ENCODE results near the gene KXD1.
"Not testable (repeated sequence)": the region's sequence is repeated elsewhere in the genome, so short reads cannot be mapped to it uniquely, and the experiment has no call there.

Gene KXD1

DNA sequence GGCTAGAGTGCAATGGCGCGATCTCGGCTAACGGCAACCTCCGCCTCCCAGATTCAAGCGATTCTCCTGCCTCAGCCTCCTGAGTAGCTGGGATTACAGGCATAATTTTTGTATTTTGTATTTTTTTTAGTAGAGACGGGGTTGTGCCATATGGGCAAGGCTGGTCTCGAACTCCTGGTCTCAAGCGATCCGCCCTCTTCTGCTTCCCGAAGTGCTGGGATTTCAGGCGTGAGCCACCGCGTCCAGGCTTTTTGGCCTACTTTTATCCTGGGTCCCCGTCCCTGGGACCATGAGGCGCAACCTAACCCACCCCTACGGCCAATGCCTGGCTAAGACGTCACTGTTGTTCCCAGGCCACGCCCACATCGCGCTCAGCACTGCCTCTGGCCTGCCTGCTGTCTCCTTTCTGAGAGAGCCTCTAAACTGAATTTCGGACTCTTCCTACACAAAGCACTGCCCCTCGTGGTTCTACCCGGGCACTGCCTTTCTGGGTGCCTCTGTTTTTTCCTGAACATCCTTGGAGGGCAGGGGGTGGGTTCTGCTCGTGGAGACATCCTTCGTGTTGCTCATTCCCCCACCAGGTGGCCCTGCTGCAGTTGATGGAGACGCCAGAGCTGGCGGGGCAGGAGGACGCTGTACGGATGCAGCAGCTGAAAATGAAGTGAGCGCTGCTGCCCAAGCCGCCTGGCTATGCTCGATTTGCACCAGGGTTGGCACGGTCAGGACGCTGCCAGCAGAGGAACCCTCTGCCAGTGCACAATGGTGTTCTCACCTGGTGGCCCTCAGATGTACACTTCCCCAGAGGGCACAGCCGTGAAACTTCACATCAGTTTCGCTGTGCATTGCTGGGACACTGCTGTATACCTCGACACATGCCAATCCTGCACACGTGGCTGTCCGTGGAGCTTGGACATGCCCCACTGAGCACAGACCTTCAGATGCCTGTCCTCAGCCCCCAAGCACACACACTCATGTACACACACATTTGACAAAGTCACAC is 32.9 kb downstream of the KXD1 start:
- in situ Hi-C loops (cut with HindIII; ENCODE audit: low pct_unique_long_range_greater_than_20kb, low sequenced_read_pairs): no loop called here

DNA sequence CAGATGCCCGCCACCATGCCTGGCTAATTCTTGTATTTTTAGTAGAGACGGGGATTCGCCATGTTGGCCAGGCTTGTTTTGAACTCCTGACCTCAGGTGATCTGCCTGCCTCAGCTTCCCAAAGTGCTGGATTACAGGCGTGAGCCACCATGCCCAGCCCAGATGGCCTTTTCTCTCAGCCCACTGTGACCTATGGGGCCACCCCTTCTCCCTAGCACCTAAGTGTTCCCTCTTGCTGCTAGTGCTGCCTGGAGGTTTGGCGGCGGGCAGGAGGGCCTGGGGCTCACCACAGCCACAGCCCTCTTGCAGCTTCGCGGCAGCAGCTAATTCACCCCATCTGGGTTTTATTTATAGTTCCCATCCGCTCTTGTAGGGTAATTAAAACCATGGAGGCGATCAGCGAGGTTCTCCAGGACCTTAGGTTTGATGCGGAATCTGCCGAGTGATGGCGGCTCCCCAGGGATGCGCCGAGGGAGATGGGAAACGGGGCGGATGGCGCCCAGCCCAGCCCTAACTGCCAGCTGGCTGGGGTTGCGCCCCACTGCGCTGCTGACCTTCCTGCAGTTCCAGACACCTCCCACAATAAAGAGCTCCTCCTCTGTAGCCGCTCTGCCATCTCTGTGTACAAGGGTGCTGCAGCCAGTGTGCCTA is 34.2 kb downstream of the KXD1 start:
- TF ChIP-seq JUND (IDR thresholded peaks at IDR 0.05; ENCODE audit: low read depth): no peak
- no peak for DNase-seq (ENCODE audit: low read depth in 1 of 2, low spot score in 1 of 2)
- in situ Hi-C loops (cut with HindIII; ENCODE audit: low pct_unique_long_range_greater_than_20kb, low sequenced_read_pairs): no loop called here

More for the DNA sequence above, 32.9 kb downstream of the KXD1 start:
- DNase-seq (ENCODE audit: low read depth in 1 of 2, low spot score in 1 of 2): no peak
- no peak for TF ChIP-seq JUND (IDR thresholded peaks at IDR 0.05; ENCODE audit: low read depth)

DNA sequence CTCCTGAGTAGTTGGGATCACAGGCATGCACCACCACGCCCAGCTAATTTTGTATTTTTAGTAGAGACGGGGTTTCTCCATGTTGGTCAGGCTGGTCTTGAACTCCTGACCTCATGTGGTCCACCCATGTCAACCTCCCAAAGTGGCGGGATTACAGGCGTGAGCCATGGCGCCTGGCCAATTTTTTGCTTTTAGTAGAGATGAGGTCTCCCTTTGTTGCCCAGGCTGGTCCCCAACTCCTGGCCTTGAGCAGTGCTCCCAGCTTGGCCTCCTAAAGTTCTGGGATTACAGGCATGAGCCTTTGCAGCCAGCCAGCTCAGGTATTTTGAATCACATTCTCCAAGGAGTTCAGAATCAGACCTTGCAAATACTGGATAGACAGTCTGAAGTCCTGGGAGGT is 35.1 kb downstream of the KXD1 start:
- DNase-seq (ENCODE audit: low read depth in 1 of 2, low spot score in 1 of 2); in situ Hi-C loops (cut with HindIII; ENCODE audit: low pct_unique_long_range_greater_than_20kb, low sequenced_read_pairs): not testable (repeated sequence)

DNA sequence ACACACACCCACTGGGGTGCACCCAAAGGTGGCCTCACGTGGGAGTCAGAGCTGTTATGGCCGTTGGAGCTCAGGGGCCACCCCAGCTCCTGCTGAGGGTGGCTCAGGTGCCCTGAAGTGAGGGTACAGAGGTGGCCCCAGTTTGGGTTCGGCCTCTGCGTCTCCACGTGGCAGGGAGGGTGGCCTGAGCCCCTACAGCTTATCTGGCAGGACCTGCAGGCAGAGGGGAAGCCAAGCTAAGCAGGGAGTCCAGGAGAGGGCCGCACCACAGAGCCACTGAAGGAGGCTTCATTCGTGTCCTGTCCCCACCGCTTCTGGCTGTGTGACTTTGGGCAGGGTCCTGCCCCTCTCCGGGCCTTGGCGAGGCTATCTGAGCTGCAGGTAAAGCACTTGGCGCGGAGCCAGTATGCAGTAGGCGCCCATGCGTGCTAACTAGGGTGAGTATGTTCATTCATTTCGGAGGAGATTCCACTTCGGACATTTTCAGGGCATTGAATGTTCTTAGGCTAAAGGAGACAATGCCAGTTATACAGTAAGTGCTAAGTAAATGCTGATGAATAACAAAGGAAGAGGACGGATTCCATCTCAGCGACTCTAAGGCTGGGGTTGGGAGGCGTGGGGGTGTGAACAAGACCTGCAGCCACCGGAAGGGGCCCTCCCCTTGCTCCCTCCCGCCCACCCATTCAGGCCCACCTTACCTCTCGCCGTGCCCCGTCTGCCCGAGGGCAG is 35.9 kb downstream of the KXD1 start:
- in situ Hi-C loops (cut with HindIII; ENCODE audit: low pct_unique_long_range_greater_than_20kb, low sequenced_read_pairs): no loop called here
- DNase-seq (ENCODE audit: low read depth in 1 of 2, low spot score in 1 of 2): no peak
- TF ChIP-seq JUND (IDR thresholded peaks at IDR 0.05; ENCODE audit: low read depth): no peak

DNA sequence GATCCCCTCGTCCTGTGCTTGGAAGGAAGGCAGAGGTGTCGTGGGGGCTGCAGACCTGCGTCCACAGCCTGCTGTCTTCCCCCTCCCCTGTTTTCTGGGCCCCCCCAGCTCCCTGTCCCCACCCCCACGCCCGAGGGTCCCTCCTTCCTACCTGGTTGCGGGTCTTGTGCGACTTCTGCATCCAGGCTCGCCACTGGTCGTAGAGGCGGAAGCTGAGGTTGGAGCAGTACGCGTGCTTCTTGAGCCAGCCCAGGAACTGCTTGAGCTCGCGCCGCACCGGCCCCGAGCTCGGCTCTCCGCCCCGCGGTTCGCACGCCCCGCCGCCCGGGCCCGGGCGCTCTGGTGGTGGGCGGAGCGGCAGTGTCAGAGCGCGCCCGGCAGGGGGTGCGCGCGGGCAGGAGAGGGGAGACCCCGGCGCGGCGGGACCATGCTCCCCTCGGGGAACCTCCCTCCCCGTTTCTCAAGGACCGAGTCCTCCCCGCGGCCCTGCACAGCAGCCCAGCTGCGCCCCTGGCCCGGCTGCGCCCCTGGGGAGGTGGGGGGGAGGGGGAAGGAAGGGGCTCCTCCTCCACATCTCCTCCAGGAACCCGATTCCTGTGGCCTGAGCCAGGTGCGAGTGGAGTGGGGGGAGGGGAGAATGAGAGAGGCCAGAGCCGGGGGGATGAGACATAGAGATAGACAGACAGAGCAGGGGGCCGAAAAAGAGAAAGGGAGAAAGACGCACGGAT is 36.6 kb downstream of the KXD1 start:
- DNase-seq (ENCODE audit: low read depth in 1 of 2, low spot score in 1 of 2): peak; percentile 61 to 71
- in situ Hi-C loops (cut with HindIII; ENCODE audit: low pct_unique_long_range_greater_than_20kb, low sequenced_read_pairs): no loop called here

DNA sequence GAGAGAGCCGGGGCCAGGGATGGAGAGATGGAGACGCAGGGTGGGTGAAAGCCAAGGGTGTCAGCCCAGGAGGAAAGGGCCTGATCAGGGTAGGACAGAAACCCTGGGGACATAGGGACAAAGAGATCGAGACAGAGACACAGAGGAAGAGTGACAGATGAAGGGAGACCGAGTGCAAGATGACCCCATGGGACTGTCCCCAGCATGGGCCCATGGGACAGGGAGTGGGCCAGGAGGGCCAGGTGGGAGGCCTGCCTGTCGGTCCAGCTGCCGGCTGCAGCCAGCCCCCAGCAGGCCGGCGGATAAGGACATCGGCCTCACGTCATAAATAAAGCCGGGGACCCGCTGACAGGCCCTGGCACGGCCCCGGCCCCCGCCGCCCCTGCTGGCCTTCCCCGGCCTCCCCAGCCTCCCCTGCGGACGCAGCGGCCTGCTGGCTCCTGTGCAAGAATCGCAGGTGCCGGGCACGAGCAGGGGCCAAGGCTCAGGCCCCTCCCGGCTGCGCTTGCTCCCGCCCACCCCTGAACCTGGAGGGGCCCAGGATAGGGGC is 37.2 kb downstream of the KXD1 start:
- in situ Hi-C loops (cut with HindIII; ENCODE audit: low pct_unique_long_range_greater_than_20kb, low sequenced_read_pairs): no loop called here
- no peak for DNase-seq (ENCODE audit: low read depth in 1 of 2, low spot score in 1 of 2)

More for the DNA sequence above, 36.6 kb downstream of the KXD1 start:
- TF ChIP-seq JUND (IDR thresholded peaks at IDR 0.05; ENCODE audit: low read depth): no peak

DNA sequence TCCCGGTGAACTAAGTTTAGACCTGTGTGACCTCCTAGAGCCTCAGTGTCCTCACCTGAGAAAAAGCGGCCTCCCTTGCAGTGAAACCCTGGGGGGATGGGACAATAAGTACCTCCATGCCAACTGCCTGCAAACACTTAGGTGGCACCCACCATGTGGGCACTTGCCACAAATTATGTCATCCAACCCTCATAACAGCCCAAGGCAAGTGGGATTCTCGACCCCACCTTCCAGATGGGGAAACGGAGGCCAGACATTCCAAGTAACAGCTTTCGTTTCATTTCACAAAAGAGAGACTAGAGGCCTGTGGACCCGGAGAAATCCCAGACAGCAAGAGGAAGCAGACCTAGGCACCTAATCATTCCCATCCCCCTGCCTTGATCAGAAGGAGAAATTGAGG is 37.8 kb downstream of the KXD1 start:
- no peak for DNase-seq (ENCODE audit: low read depth in 1 of 2, low spot score in 1 of 2)
- TF ChIP-seq JUND (IDR thresholded peaks at IDR 0.05; ENCODE audit: low read depth): no peak
- in situ Hi-C loops (cut with HindIII; ENCODE audit: low pct_unique_long_range_greater_than_20kb, low sequenced_read_pairs): no loop called here

More for the DNA sequence above, 37.2 kb downstream of the KXD1 start:
- TF ChIP-seq JUND (IDR thresholded peaks at IDR 0.05; ENCODE audit: low read depth): no peak

DNA sequence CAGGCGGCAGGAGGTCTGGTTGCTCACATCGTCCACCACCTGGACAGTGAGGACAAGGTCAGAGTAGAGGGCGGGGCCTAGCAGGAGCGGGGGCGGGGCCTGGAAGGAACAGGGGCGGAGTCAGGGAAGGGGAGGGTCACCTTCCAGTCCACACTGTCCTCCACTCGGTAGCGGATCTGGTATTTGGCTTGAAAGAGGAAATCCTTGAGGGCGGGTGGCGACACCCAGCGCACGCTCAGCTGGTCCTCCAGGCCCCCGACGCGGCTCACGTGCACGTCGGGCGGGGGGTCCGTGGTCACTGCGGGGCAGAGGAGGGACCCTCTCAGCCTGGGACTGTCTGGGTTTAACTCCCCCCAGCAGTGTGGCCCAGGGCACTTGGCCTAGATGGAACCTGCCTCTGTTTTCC is 39.1 kb downstream of the KXD1 start:
- no peak for TF ChIP-seq JUND (IDR thresholded peaks at IDR 0.05; ENCODE audit: low read depth)
- peak; percentile 76 to 87 for DNase-seq (ENCODE audit: low read depth in 1 of 2, low spot score in 1 of 2)

DNA sequence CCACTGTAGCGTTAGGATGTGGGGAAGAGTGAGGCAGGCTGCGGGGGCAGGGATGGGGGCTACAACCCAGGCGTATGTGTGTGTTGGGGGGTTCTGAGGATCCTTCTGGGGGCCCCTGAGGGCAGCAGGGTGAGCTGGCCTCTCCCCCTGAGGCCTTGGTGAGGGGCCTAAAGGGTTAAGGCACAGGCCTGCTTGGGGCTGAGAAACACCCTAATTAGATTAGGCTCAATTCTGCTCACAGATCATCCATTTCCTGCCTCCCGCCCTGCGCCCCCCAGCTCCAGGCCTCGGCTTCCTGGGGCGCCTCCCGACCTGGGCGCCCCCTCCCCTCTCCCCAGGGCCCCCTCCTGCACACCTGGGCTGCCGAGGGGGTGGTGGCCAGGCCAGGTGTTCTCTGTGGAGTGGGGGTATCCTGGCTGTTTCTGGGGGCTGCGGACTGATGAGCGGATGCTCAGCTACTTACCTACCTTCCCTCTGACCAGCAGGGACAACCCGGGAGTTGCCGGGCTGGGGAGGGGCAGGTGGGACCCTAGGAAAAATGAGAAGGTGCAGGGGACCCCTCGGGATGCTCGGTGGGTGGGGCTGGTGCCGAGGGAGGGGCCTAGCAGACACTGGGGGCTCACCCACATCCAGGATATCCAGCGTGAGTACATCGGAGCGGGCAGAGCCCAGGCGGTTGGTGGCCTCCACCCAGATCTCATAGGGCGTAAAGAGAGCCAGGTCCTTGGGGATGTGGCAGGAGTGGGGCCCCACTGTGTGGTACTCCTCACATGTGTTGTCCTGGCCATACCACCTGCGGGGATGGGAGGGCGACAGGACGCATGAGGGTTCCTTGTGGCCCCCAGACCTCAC is 40.4 kb downstream of the KXD1 start:
- no peak for DNase-seq (ENCODE audit: low read depth in 1 of 2, low spot score in 1 of 2)
- in situ Hi-C loops (cut with HindIII; ENCODE audit: low pct_unique_long_range_greater_than_20kb, low sequenced_read_pairs): no loop called here

More for the DNA sequence above, 39.1 kb downstream of the KXD1 start:
- in situ Hi-C loops (cut with HindIII; ENCODE audit: low pct_unique_long_range_greater_than_20kb, low sequenced_read_pairs): no loop called here

DNA sequence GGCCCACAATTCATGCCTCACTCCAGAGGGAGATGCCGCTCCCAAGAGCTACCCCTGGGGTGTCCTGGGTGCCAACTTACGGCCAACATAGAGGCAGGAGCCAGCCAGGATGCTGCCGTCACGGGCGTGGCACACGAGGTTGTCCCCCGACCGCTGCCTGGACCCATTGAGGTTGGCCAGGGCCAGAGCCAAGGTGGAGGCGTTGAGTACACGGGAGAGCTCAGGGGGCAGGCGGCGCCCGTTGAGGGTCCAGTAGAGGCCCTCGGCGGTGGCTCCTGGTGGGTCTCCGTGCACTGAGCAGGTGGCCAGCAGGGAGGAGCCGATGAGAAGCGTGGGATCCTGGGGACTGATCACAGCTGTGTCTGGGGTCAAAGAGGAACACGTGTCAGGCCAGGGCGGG is 41.8 kb downstream of the KXD1 start:
- no peak for TF ChIP-seq JUND (IDR thresholded peaks at IDR 0.05; ENCODE audit: low read depth)

More for the DNA sequence above, 40.4 kb downstream of the KXD1 start:
- TF ChIP-seq JUND (IDR thresholded peaks at IDR 0.05; ENCODE audit: low read depth): no peak

DNA sequence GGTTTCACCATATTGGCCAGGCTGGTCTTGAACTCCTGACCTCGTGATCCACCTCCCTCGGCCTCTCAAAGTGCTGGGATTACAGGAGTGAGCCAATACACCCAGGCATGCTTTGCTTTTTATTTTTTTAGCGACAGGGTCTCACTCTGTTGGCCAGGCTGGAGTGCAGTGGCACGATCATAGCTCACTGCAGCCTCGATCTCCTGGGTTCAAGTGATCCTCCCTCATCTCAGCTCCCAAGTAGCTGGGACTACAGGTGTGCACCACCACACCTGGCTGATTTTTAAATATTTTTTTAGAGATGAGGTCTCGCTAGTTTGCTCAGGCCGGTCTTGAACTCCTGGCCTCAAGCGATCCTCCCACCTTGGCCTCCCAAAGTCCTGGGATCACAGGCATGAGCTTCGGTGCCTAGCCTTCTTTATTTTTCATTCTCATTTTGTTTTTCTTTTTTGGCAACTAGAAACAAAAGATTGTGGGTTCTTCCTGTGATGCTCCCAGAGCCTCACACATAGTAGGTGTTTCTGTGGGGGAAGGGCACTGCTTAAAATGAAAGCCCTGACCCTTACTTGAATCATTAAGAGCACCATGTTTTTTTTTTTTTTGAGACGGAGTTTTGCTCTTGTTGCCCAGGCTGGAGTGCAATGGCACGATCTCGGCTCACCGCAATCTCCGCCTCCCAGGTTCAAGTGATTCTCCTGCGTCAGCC is 43.2 kb downstream of the KXD1 start:
- in situ Hi-C loops (cut with HindIII; ENCODE audit: low pct_unique_long_range_greater_than_20kb, low sequenced_read_pairs); DNase-seq (ENCODE audit: low read depth in 1 of 2, low spot score in 1 of 2): not testable (repeated sequence)

More for the DNA sequence above, 41.8 kb downstream of the KXD1 start:
- no peak for DNase-seq (ENCODE audit: low read depth in 1 of 2, low spot score in 1 of 2)
- in situ Hi-C loops (cut with HindIII; ENCODE audit: low pct_unique_long_range_greater_than_20kb, low sequenced_read_pairs): no loop called here

All from T47D (cell line).